Nephron (organoid): ENCODE results near the gene ALAS2.
A peak's percentile ranks its signal among the peaks of the same experiment; 100 is the strongest.

Experiments used
- H3K27ac Mint-ChIP-seq, 3 experiments: 2 replicates each; pipeline ENCODE4 v1.8.0; 2020; ENCODE audit warnings: mixed read lengths in 3 of 3, mild to moderate bottlenecking in 2 of 3, moderate library complexity in 1 of 3
- H3K27me3 Mint-ChIP-seq: 2 replicates; pipeline ENCODE4 v1.8.0; 2021; ENCODE audit warnings: low read depth, mild to moderate bottlenecking, moderate library complexity, mixed read lengths
- H3K36me3 Mint-ChIP-seq: 2 replicates; pipeline ENCODE4 v1.8.0; 2020; ENCODE audit warnings: low read depth, mixed read lengths
- H3K4me1 Mint-ChIP-seq: 2 replicates; pipeline ENCODE4 v1.8.0; 2020; ENCODE audit warnings: mixed read lengths
- H3K4me3 Mint-ChIP-seq, 3 experiments: 2 replicates each; pipeline ENCODE4 v1.8.0; 2020; ENCODE audit warnings: mild to moderate bottlenecking in 3 of 3, mixed read lengths in 3 of 3, moderate library complexity in 2 of 3
- H3K9me3 Mint-ChIP-seq: 2 replicates; pipeline ENCODE4 v1.8.0; 2020; ENCODE audit warnings: mixed read lengths
- TF ChIP-seq, protein P1 (sequence below), 3 experiments: fragments of 200-600 bp; sonication (generic); IDR thresholded peaks; one replicate each; pipeline ENCODE4 v1.5.0; 2021; ENCODE audit warnings: antibody characterized with exemption in 3 of 3; ENCODE audit not compliant: unreplicated experiment in 3 of 3

The ALAS2 gene

DNA sequence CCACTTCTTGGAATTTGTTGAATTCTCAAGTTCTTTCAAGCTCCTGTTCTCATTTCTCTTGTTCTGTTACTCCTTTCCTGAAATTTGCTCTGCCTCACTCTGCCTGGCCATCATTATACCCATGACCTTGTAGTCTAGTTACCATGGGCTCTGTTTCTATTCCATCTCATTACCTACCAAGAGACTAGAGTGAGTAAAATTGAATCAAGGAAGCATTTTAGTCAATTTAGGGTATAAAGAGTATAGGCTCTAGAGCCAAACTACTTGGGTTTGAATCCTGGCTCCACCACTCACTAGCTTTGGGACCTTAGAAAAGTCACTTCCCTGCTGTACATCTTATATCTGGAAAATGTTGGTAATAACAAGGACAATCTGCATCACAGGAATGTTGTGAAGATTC is 2.2 kb downstream of the ALAS2 start:
- H3K4me3 Mint-ChIP-seq = no peak overlapping the region
- peaks cover 3% of the 10 kb centered on the region for H3K27me3 Mint-ChIP-seq
- TF ChIP-seq, protein P1, sequence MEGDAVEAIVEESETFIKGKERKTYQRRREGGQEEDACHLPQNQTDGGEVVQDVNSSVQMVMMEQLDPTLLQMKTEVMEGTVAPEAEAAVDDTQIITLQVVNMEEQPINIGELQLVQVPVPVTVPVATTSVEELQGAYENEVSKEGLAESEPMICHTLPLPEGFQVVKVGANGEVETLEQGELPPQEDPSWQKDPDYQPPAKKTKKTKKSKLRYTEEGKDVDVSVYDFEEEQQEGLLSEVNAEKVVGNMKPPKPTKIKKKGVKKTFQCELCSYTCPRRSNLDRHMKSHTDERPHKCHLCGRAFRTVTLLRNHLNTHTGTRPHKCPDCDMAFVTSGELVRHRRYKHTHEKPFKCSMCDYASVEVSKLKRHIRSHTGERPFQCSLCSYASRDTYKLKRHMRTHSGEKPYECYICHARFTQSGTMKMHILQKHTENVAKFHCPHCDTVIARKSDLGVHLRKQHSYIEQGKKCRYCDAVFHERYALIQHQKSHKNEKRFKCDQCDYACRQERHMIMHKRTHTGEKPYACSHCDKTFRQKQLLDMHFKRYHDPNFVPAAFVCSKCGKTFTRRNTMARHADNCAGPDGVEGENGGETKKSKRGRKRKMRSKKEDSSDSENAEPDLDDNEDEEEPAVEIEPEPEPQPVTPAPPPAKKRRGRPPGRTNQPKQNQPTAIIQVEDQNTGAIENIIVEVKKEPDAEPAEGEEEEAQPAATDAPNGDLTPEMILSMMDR (IDR thresholded peaks at IDR 0.05; ENCODE audit: unreplicated experiment in 3 of 3) = no peak
- H3K9me3 Mint-ChIP-seq = peaks cover 10% of the 10 kb centered on the region
- no peak overlapping the region for H3K27ac Mint-ChIP-seq
- peaks cover 9% of the 10 kb centered on the region for H3K4me1 Mint-ChIP-seq
- no peaks in the 10 kb centered on the region for H3K36me3 Mint-ChIP-seq

DNA sequence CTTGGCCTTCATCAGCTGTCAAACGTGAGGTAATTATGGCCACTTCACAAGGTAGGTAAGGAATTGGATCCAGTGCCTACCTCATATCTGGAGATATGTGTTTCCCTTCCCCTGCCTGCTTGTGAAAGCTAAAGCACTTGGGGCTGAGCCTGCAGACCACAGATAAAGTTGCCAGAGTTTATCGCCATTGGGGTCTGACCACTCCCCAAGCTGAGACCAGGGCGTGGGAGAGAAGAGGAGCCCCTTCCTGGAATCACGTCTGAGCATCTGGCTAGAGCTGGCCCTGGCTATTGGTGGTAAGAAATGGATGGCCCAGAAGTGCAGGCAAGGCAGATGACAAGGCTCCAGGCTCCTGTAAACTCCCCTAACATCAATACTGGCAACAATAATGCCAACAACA is 2.7 kb downstream of the ALAS2 start:
- peaks cover 10% of the 10 kb centered on the region for H3K9me3 Mint-ChIP-seq
- peaks cover 3% of the 10 kb centered on the region for H3K27me3 Mint-ChIP-seq
- no peak overlapping the region for H3K27ac Mint-ChIP-seq
- peaks cover 4% of the 10 kb centered on the region for H3K4me1 Mint-ChIP-seq
- H3K36me3 Mint-ChIP-seq = no peaks in the 10 kb centered on the region
- H3K4me3 Mint-ChIP-seq = no peak overlapping the region
- TF ChIP-seq, protein P1 (IDR thresholded peaks at IDR 0.05; ENCODE audit: unreplicated experiment in 3 of 3) = no peak

DNA sequence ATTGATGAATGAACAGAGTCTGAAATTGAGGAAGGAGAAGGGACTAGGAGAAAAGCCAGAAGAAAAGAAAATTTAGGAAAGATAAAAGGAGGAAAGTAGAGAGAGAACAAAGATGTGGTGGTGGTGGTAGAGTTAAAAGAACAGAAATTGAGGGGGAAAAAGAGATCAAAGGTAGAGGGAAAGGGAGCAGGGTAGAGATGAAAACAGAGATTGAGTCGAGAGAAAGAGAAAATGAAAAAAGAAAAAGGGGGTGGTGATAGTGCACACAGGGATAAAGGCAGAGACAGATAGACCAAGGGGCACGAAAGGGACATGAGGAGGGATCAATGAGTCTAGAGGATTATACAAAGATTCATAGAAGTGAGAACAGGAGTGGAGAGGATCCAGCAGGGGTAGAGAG is 3.9 kb downstream of the ALAS2 start:
- Mint-ChIP-seq H3K4me3 (no peak overlapping the region), H3K36me3 (no peaks in the 10 kb centered on the region), H3K9me3 (peaks cover 10% of the 10 kb centered on the region), H3K27me3 (peaks cover 3% of the 10 kb centered on the region), H3K27ac (no peak overlapping the region), H3K4me1 (no peaks in the 10 kb centered on the region)
- TF ChIP-seq, protein P1 (IDR thresholded peaks at IDR 0.05; ENCODE audit: unreplicated experiment in 3 of 3) = no peak

DNA sequence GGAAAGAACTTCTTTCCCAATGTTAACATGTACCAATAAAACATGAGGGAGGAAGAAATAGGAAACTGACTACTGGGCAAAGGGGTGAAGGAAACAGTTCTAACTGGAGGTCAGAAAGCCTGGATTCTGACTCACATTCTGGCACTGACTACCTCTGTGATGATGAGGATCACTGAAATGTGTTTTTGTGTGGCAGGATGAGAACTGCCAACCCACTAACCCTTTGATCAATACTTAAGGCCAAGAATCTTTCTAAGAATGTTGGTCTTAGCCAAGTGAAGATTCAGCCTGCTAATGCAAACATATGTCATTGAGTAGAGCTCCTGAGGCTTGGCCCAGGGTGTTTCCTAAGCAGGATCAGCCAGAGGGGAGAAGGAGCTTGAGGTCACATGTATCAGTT is 4.6 kb downstream of the ALAS2 start:
- Mint-ChIP-seq H3K27me3 (peaks cover 3% of the 10 kb centered on the region), H3K4me3 (no peak overlapping the region), H3K36me3 (no peaks in the 10 kb centered on the region), H3K9me3 (peaks cover 10% of the 10 kb centered on the region), H3K4me1 (no peaks in the 10 kb centered on the region), H3K27ac (no peak overlapping the region)
- TF ChIP-seq, protein P1 (IDR thresholded peaks at IDR 0.05; ENCODE audit: unreplicated experiment in 3 of 3) = no peak

DNA sequence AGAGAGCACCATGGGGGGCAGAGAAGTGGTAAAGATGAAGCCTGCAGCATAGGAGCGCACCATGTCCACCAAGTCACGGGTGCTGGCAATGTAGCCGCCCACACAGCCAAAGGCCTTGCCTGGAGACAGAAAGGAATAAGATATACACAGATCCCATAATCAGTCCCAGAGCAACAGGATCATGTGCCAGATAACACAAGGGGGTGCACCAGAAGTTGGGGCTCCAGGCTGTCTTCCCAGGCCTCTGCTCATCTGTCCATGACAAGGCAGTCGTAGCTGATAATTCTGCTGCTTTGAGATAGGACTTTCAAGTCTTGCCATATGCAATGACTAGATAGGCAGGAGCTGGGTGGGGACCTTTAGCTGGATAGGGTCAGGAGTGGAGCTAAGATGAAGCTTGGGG is 15.9 kb downstream of the ALAS2 start:
- no peaks in the 10 kb centered on the region for H3K4me1 Mint-ChIP-seq
- no peaks in the 10 kb centered on the region for H3K36me3 Mint-ChIP-seq
- TF ChIP-seq, protein P1 (IDR thresholded peaks at IDR 0.05; ENCODE audit: unreplicated experiment in 3 of 3) = no peak
- no peak overlapping the region for H3K27ac Mint-ChIP-seq
- H3K9me3 Mint-ChIP-seq = peaks cover 5% of the 10 kb centered on the region
- H3K4me3 Mint-ChIP-seq = no peak overlapping the region
- no peaks in the 10 kb centered on the region for H3K27me3 Mint-ChIP-seq

DNA sequence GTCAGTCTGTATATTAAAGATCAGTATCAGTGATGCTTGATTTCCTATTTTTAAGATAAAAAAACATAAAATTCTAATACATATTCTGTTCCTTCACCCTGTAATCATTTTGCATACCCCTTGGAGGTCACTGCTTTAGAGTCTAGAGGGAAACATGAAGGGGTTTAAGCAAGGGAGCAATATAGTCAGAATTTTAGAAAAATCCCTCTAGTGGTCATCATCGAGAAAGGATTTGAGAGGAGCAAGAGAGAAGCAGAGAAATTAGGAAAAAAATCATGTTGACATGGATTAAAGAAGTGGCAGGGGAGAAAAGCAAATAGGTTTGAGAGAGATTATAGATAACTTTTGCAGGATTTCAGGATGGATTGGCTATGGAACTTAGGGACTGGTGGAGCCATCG is 19.5 kb downstream of the ALAS2 start:
- Mint-ChIP-seq H3K36me3 (peaks cover 7% of the 10 kb centered on the region), H3K9me3 (peaks cover 7% of the 10 kb centered on the region), H3K27me3 (no peaks in the 10 kb centered on the region), H3K4me1 (peaks cover 7% of the 10 kb centered on the region), H3K4me3 (no peak overlapping the region), H3K27ac (no peak overlapping the region)
- TF ChIP-seq, protein P1 (IDR thresholded peaks at IDR 0.05; ENCODE audit: unreplicated experiment in 3 of 3) = peak in 2 of 3 experiments; percentile 26 to 40
